SU-DHL-6 (cell line): ENCODE measurements around the gene PRSS57.

ENCODE experiments used
- CTCF ChIP-seq: fragments of 200-600 bp; sonication (generic); IDR thresholded peaks from one replicate; pipeline ENCODE4 v1.5.1; 2017; ENCODE audit warnings: antibody characterized with exemption, mild to moderate bottlenecking, low read length, moderate library complexity; ENCODE audit not compliant: insufficient read depth, poor library complexity, severe bottlenecking
- EZH2phosphoT487 ChIP-seq: fragments of 200-600 bp; sonication (generic), shearing (Covaris generic); conservative IDR thresholded peaks from 2 replicates; pipeline ENCODE4 v1.6.1; 2018; ENCODE audit warnings: mild to moderate bottlenecking, antibody characterized with exemption, low read length, moderate library complexity, mixed read lengths

GRCh38 chr19:657611-658010 lies 37.6 kb downstream of the PRSS57 start:
- no peak for TF ChIP-seq CTCF
- no peak for TF ChIP-seq EZH2phosphoT487
